ENCODE measurements around the gene PPARA. TPM values are rescaled to one million over a fixed set of nuclear protein-coding genes. Genes with fewer than 3 reads are reported as not detected.

Gene PPARA
- total RNA-seq, 3 donors from 2014 or later = 5.6 to 7.0 (median 5.9) TPM

- peaks cover 1% of the 10 kb centered on the region for H3K4me1 Mint-ChIP-seq (ENCODE audit: low read depth)
- no peak overlapping the region for H3K4me3 Mint-ChIP-seq
- H3K27me3 Mint-ChIP-seq (ENCODE audit: low read depth) = no peaks in the 10 kb centered on the region
- no peaks in the 10 kb centered on the region for H3K36me3 Mint-ChIP-seq (ENCODE audit: insufficient read depth)
- ATAC-seq (no peak), DNase-seq (no peak)
- H3K9me3 Mint-ChIP-seq = no peaks in the 10 kb centered on the region
Measured at GRCh38 chr22:46119729-46120419, 30.5 kb upstream of the PPARA start.

DNA sequence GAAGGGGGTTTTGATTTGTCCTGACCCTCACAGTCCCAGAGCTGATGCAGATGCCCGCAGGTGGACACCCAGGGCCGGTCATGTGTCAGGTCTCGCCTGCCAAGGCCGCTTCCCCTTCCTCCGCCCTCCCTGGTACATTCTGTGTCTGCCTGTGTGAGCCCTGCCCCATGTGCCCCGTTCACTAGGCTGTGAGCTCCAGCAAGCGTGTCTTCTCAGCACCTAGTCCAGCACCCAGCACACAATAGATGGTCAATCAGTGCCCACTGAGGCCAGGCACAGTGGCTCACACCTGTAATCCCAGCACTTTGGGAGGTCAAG is 29.9 kb upstream of the PPARA start:
- Mint-ChIP-seq H3K9me3 (no peaks in the 10 kb centered on the region), H3K36me3 (ENCODE audit: insufficient read depth) (no peaks in the 10 kb centered on the region), H3K4me3 (no peak overlapping the region), H3K4me1 (ENCODE audit: low read depth) (peaks cover 1% of the 10 kb centered on the region), H3K27me3 (ENCODE audit: low read depth) (no peaks in the 10 kb centered on the region)
- DNase-seq = no peak
- no peak for ATAC-seq

GRCh38 chr22:46121079-46121478 is 29.2 kb upstream of the PPARA start:
- H3K27me3 Mint-ChIP-seq (ENCODE audit: low read depth) = no peaks in the 10 kb centered on the region
- no peak overlapping the region for H3K4me3 Mint-ChIP-seq
- no peaks in the 10 kb centered on the region for H3K36me3 Mint-ChIP-seq (ENCODE audit: insufficient read depth)
- DNase-seq (no peak), ATAC-seq (no peak)
- peaks cover 1% of the 10 kb centered on the region for H3K4me1 Mint-ChIP-seq (ENCODE audit: low read depth)
- H3K9me3 Mint-ChIP-seq = no peaks in the 10 kb centered on the region

GRCh38 chr22:46121523-46122287 is 28.6 kb upstream of the PPARA start:
- H3K36me3 Mint-ChIP-seq (ENCODE audit: insufficient read depth) = no peaks in the 10 kb centered on the region
- H3K27me3 Mint-ChIP-seq (ENCODE audit: low read depth) = no peaks in the 10 kb centered on the region
- ATAC-seq (no peak), DNase-seq (no peak)
- no peaks in the 10 kb centered on the region for H3K9me3 Mint-ChIP-seq
- H3K4me3 Mint-ChIP-seq = no peak overlapping the region
- H3K4me1 Mint-ChIP-seq (ENCODE audit: low read depth) = peaks cover 1% of the 10 kb centered on the region

GRCh38 chr22:46122511-46122971 is 27.8 kb upstream of the PPARA start:
- DNase-seq = peak; percentile 59
- ATAC-seq = peak; percentile 75 to 87
- Mint-ChIP-seq H3K27me3 (ENCODE audit: low read depth) (no peaks in the 10 kb centered on the region), H3K4me3 (no peak overlapping the region), H3K4me1 (ENCODE audit: low read depth) (no peaks in the 10 kb centered on the region), H3K36me3 (ENCODE audit: insufficient read depth) (no peaks in the 10 kb centered on the region), H3K9me3 (no peaks in the 10 kb centered on the region)

DNA sequence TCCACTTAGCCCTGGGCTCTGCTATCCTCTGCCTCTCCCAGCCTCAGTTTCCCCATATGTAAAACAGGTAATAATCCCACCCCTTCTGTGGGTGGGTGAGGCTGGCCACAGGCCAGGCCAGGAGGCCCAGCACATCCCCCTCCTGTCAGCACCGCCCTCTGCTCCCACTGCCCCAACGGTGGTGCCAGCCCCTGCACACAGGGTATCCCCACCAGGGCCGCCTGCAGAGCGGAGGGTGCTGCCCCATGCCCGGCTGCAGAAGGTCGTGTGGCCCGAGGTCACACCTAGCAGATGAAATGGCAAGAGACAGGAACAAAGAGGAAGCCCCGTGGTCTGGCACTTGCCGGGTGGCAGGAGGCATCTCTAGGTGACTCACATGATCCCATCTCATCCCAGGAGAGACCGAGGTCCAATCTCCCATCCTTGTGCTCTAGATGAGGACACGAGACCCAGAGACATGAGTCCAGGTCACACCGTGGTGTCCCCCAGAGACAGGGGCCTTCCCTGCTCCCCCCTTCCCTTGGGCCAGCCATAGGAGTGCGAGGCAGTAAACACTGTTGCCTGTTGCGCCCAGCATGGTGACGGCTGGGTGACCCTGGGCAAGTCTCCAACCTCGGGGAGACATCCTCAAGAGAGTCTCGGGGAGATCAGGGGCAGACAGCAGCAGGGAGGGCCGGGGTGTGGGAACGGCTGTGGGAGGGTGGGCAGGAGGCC is 27.2 kb upstream of the PPARA start:
- no peaks in the 10 kb centered on the region for H3K27me3 Mint-ChIP-seq (ENCODE audit: low read depth)
- ATAC-seq = no peak

DNA sequence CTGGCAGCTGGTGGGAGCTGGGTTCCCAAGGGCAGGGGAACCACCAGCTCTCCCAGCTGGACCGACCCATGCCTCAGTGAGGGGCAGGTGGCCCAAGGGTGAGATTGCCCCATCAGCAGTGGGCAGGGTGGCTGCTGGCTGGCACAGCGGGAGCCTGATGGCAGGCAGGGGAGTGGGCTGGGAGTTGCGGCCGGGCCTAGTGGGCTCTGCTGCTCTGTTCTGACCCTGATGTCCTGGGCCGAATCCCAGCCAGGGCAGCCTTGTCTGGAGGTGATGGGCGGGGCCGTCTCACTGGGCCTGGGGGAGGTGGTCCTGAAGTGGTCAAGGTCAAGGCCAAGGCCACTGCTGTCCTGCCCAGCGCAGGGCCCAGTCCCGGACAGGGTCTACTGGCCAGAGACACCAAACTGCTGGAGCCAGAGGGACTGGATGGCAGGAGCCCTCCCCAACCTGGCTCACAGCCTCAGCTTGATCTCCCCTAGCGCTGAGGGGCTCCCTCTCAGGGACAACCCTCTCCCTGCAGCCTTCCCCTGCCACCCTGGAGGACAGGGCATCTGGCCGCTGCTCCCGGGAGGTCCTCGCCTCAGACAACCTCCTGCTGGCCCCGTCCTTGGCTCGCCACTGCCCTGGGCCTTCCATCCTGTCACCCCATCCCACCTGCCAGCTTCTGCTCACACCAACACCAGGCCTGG is 26.5 kb upstream of the PPARA start:
- Mint-ChIP-seq H3K27me3 (ENCODE audit: low read depth) (no peaks in the 10 kb centered on the region), H3K4me3 (no peak overlapping the region), H3K9me3 (no peaks in the 10 kb centered on the region), H3K4me1 (ENCODE audit: low read depth) (no peaks in the 10 kb centered on the region), H3K36me3 (ENCODE audit: insufficient read depth) (no peaks in the 10 kb centered on the region)
- ATAC-seq = no peak
- DNase-seq = no peak

More for the DNA sequence above, 27.2 kb upstream of the PPARA start:
- H3K36me3 Mint-ChIP-seq (ENCODE audit: insufficient read depth) = no peaks in the 10 kb centered on the region
- DNase-seq = no peak
- H3K9me3 Mint-ChIP-seq = no peaks in the 10 kb centered on the region
- no peak overlapping the region for H3K4me3 Mint-ChIP-seq
- H3K4me1 Mint-ChIP-seq (ENCODE audit: low read depth) = no peaks in the 10 kb centered on the region

GRCh38 chr22:46124383-46125144 is 25.8 kb upstream of the PPARA start:
- peaks cover 2% of the 10 kb centered on the region for H3K27me3 Mint-ChIP-seq (ENCODE audit: low read depth)
- no peaks in the 10 kb centered on the region for H3K9me3 Mint-ChIP-seq
- DNase-seq (no peak), ATAC-seq (no peak)
- no peaks in the 10 kb centered on the region for H3K4me1 Mint-ChIP-seq (ENCODE audit: low read depth)
- no peak overlapping the region for H3K4me3 Mint-ChIP-seq
- H3K36me3 Mint-ChIP-seq (ENCODE audit: insufficient read depth) = no peaks in the 10 kb centered on the region

DNA sequence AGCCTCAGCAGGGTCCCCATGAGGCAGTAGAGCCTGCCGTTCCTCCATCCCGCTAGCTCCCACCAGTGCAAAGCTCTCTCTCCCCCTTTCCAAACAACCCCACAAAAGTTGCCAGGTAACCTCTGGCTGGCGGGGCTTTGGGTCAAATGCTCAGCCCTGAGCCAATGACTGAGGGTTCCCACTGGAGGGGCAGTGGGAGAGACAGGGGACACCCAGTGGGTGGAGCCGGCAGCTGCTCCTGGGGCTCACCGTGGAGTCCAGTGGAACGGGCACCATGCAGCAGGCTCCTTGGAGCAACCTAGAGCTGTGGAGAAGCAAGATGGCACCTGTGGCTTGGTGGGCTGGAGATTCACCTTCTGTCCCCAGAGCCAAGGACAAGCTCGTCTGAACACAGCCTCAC is 25.0 kb upstream of the PPARA start:
- no peaks in the 10 kb centered on the region for H3K4me1 Mint-ChIP-seq (ENCODE audit: low read depth)
- no peak for DNase-seq
- no peaks in the 10 kb centered on the region for H3K36me3 Mint-ChIP-seq (ENCODE audit: insufficient read depth)
- H3K4me3 Mint-ChIP-seq = no peak overlapping the region
- H3K9me3 Mint-ChIP-seq = no peaks in the 10 kb centered on the region
- no peak for ATAC-seq
- H3K27me3 Mint-ChIP-seq (ENCODE audit: low read depth) = peaks cover 2% of the 10 kb centered on the region

GRCh38 chr22:46125816-46126765 is 24.2 kb upstream of the PPARA start:
- H3K27me3 Mint-ChIP-seq (ENCODE audit: low read depth) = peaks cover 2% of the 10 kb centered on the region
- H3K4me1 Mint-ChIP-seq (ENCODE audit: low read depth) = no peaks in the 10 kb centered on the region
- no peak overlapping the region for H3K4me3 Mint-ChIP-seq
- no peak for ATAC-seq
- no peaks in the 10 kb centered on the region for H3K9me3 Mint-ChIP-seq
- no peaks in the 10 kb centered on the region for H3K36me3 Mint-ChIP-seq (ENCODE audit: insufficient read depth)
- DNase-seq = no peak

GRCh38 chr22:46126853-46127385 is 23.4 kb upstream of the PPARA start:
- Mint-ChIP-seq H3K4me1 (ENCODE audit: low read depth) (no peaks in the 10 kb centered on the region), H3K27me3 (ENCODE audit: low read depth) (peaks cover 2% of the 10 kb centered on the region), H3K9me3 (no peaks in the 10 kb centered on the region), H3K4me3 (no peak overlapping the region), H3K36me3 (ENCODE audit: insufficient read depth) (no peaks in the 10 kb centered on the region)
- no peak for DNase-seq
- ATAC-seq = no peak

DNA sequence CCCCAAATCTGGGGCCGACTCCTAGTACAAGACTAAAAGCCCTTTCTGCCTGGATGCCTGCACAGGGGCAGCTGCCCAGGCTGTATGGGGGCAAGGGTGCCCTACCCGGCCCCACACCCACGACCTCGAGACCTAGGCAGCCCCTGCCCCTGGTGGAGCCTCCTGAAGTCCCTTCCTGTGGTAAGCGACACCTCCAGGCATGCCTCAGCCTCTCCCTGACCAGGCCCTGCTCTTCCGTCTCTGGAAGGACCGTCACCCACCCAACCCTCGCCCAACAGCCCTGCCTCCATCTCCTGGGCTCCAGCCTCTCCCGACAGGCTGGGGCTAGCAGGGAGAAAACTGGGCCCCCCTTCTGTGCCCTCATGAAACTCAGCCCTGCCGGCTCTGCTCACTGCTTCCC is 22.8 kb upstream of the PPARA start:
- no peaks in the 10 kb centered on the region for H3K9me3 Mint-ChIP-seq
- H3K36me3 Mint-ChIP-seq (ENCODE audit: insufficient read depth) = no peaks in the 10 kb centered on the region
- no peaks in the 10 kb centered on the region for H3K4me1 Mint-ChIP-seq (ENCODE audit: low read depth)
- peaks cover 2% of the 10 kb centered on the region for H3K27me3 Mint-ChIP-seq (ENCODE audit: low read depth)
- no peak overlapping the region for H3K4me3 Mint-ChIP-seq
- DNase-seq (no peak), ATAC-seq (no peak)

DNA sequence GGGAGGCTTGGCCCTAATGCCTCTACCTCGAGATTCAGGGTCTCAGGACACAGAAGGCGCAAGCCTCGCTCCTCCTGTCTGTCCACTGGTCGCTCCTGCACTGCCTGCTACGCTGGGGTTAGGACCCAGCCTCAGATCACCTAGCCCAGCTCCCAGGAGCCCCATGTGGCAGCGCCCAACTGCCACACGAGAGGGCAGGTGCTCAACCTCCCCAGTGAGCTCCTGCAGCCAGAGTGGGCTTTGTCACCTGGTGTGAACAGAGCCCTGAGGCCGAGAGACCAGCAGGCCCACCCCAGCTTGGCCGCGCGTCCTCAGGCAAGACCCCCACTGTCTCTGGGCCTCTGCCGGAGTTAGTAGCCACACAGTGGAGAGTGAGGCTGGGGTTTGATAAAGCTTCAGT is 21.7 kb upstream of the PPARA start:
- H3K9me3 Mint-ChIP-seq = no peaks in the 10 kb centered on the region
- no peak overlapping the region for H3K4me3 Mint-ChIP-seq
- H3K36me3 Mint-ChIP-seq (ENCODE audit: insufficient read depth) = no peaks in the 10 kb centered on the region
- H3K27me3 Mint-ChIP-seq (ENCODE audit: low read depth) = peaks cover 2% of the 10 kb centered on the region
- DNase-seq = no peak
- no peak for ATAC-seq
- no peaks in the 10 kb centered on the region for H3K4me1 Mint-ChIP-seq (ENCODE audit: low read depth)

Measured in activated T-cell treated with anti-CD3 and anti-CD28 coated beads, Interleukin-2, amount 50 U/mL, for 4 hours (primary cell).